ENCODE results near the gene DLG2. TPM values are rescaled to one million over a fixed set of nuclear protein-coding genes. Genes with fewer than 3 reads are reported as not detected.

Gene DLG2
- total and polyA plus RNA-seq, 9 of the 15 experiments (the other 6 are each of a cell fraction or from before 2014, with no cell fraction given): 0.52 to 1.6 (median 0.95) TPM

DNA sequence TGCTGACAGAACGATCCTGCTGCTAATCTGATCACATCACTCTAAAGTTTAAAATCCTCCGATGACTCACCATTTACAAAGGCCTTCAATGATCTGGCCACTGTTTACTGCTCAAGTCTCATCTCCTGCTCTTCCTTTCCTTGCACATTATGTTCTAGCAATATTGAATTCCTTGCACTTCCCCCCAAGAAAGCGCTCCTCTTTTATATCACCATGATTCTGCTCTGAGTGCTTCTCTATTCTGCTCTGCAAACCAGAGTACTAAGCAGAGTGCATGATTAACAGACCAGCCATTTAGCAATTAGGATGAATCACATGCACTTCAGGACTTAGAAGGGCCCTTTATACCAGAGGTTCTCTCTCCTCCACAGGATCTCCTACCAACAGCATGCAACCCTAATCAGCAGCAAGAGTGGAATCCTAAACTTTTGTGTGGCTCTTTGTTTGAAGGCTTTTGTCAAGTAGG, 1218.2 kb downstream of the DLG2 start (continued):
- TF ChIP-seq ELF4 (CRISPR knock-in tag; IDR thresholded peaks at IDR 0.05) (no peak), SREBF2 (CRISPR knock-in tag; IDR thresholded peaks at IDR 0.05) (no peak)

- 0% methylated on average over 3 of the region's 4 CpGs for WGBS (ENCODE audit: insufficient coverage, low coverage, missing lambda C conversion rate)
- no TSS peak for BruUV-seq (replicated peaks)
- in situ Hi-C loops (cut with MboI): no loop called here
Observed at GRCh38 chr11:84407091-84407490, 1220.1 kb downstream of the DLG2 start.

More at GRCh38 chr11:84407091-84407490, 1220.1 kb downstream of the DLG2 start:
- H2AFZ ChIP-seq (ENCODE audit: low read depth, low read length): no peak overlapping the region
- CTCF ChIA-PET (ENCODE audit: low intra/inter-chr PET ratio): no interaction called here
- no peaks in the 10 kb centered on the region for H3K4me1 ChIP-seq (replicated peaks in 1 of 2; ENCODE audit: control insufficient read depth in 2 of 2, insufficient read depth in 2 of 2, low read length in 2 of 2)
- no peaks in the 10 kb centered on the region for H4K20me1 ChIP-seq (replicated peaks; ENCODE audit: control insufficient read depth, insufficient read depth, low read length)
- H3K36me3 ChIP-seq (ENCODE audit: control insufficient read depth, insufficient read depth, low read length): no peaks in the 10 kb centered on the region
- H3K79me2 ChIP-seq (ENCODE audit: control insufficient read depth, insufficient read depth, low read length): no peaks in the 10 kb centered on the region
- no peak for ATAC-seq
- intact Hi-C loops (cut with micrococcal nuclease): no loop called here
- POLR2A ChIA-PET: no interaction called here
- no peaks in the 10 kb centered on the region for H3K27me3 ChIP-seq (ENCODE audit: control insufficient read depth in 2 of 2, insufficient read depth in 2 of 2, low read length in 2 of 2)
- no peak overlapping the region for H3K4me3 ChIP-seq
- H3K27ac ChIP-seq (ENCODE audit: extremely low read depth, low read depth, low read length): no peak overlapping the region
- no peaks in the 10 kb centered on the region for H3K9me1 ChIP-seq (ENCODE audit: control insufficient read depth, insufficient read depth, low read length)
- H3K9me3 ChIP-seq (replicated peaks; ENCODE audit: control insufficient read depth, insufficient read depth, low read depth, low read length): no peaks in the 10 kb centered on the region
- TF ChIP-seq ZBTB33 (CRISPR knock-in tag; IDR thresholded peaks at IDR 0.05) (no peak), HEY1 (CRISPR knock-in tag; IDR thresholded peaks at IDR 0.05; ENCODE audit: borderline replicate concordance) (no peak), ZNF408 (CRISPR knock-in tag; IDR thresholded peaks at IDR 0.05; ENCODE audit: low read depth) (no peak), MTA3 (IDR thresholded peaks at IDR 0.05; ENCODE audit: borderline replicate concordance) (no peak), ZNF583 (CRISPR knock-in tag; IDR thresholded peaks at IDR 0.05) (no peak), MEIS2 (IDR thresholded peaks at IDR 0.05; ENCODE audit: partially characterized antibody) (no peak), ZNF146 (CRISPR knock-in tag; IDR thresholded peaks at IDR 0.05; ENCODE audit: unreplicated experiment) (no peak), KDM2B (CRISPR knock-in tag; IDR thresholded peaks at IDR 0.05) (no peak), NONO (IDR thresholded peaks at IDR 0.05; ENCODE audit: low read depth in 2 of 2, low read length in 1 of 2) (no peak), ZNF277 (CRISPR knock-in tag; IDR thresholded peaks at IDR 0.05; ENCODE audit: borderline replicate concordance) (no peak)
- TF ChIP-seq, protein P1, sequence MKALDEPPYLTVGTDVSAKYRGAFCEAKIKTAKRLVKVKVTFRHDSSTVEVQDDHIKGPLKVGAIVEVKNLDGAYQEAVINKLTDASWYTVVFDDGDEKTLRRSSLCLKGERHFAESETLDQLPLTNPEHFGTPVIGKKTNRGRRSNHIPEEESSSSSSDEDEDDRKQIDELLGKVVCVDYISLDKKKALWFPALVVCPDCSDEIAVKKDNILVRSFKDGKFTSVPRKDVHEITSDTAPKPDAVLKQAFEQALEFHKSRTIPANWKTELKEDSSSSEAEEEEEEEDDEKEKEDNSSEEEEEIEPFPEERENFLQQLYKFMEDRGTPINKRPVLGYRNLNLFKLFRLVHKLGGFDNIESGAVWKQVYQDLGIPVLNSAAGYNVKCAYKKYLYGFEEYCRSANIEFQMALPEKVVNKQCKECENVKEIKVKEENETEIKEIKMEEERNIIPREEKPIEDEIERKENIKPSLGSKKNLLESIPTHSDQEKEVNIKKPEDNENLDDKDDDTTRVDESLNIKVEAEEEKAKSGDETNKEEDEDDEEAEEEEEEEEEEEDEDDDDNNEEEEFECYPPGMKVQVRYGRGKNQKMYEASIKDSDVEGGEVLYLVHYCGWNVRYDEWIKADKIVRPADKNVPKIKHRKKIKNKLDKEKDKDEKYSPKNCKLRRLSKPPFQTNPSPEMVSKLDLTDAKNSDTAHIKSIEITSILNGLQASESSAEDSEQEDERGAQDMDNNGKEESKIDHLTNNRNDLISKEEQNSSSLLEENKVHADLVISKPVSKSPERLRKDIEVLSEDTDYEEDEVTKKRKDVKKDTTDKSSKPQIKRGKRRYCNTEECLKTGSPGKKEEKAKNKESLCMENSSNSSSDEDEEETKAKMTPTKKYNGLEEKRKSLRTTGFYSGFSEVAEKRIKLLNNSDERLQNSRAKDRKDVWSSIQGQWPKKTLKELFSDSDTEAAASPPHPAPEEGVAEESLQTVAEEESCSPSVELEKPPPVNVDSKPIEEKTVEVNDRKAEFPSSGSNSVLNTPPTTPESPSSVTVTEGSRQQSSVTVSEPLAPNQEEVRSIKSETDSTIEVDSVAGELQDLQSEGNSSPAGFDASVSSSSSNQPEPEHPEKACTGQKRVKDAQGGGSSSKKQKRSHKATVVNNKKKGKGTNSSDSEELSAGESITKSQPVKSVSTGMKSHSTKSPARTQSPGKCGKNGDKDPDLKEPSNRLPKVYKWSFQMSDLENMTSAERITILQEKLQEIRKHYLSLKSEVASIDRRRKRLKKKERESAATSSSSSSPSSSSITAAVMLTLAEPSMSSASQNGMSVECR (CRISPR knock-in tag; IDR thresholded peaks at IDR 0.05): no peak
- no peak for FAIRE-seq
- H3K9ac ChIP-seq (ENCODE audit: insufficient read depth in 1 of 2, low read depth in 2 of 2, low read length in 2 of 2): no peak overlapping the region
- no peak for DNase-seq (ENCODE audit: extremely low read depth in 1 of 4, low spot score in 3 of 4)
- no peak overlapping the region for H3K4me2 ChIP-seq (ENCODE audit: insufficient read depth, low read length)

Measured in K562 (cell line).